Endothelial cell of umbilical vein (primary cell): Measurements from ENCODE around the gene HADH. TPM values are rescaled to one million over a fixed set of nuclear protein-coding genes. Genes with fewer than 3 reads are reported as not detected.

Experiments
- BruUV-seq: library from RNA; stranded (reverse); fragments of 400-500 nt; replicated peaks from 2 replicates; lab custom pipeline; 2021; lab: Mats Ljungman, UMichigan
- CTCF ChIA-PET: fragments of 300-600, 350-600 bp; sonication (Branson Sonifier 250); formaldehyde crosslinking; loops from one replicate; lab custom pipeline; 2021; ENCODE audit warnings: antibody characterized with exemption, inconsistent platforms; lab: Charles Lee
- POLR2A ChIA-PET: fragments of 300-600, 350-600 bp; sonication (Branson Sonifier 250); formaldehyde crosslinking; loops from one replicate; lab custom pipeline; 2021; ENCODE audit warnings: antibody characterized with exemption, inconsistent platforms; lab: Charles Lee
- DNase-seq: peaks from one replicate; pipeline ENCODE4 v3.0.0-alpha.2; 2011; ENCODE audit warnings: low read depth, low spot score
- FAIRE-seq: peaks from 2 replicates; lab custom pipeline; 2011; peaks lifted over from hg19 to GRCh38; lab: Jason Lieb, UNC
- H2AFZ ChIP-seq: 2 replicates; pipeline ENCODE4 v1.6.0; 2012; ENCODE audit warnings: low read depth, low read length, control low read depth, inconsistent platforms
- H3K27ac ChIP-seq: 2 replicates; pipeline ENCODE4 v1.5.1; 2011; ENCODE audit warnings: low read depth, mild to moderate bottlenecking, control low read depth, low read length, moderate library complexity; ENCODE audit not compliant: insufficient read depth
- H3K27me3 ChIP-seq, 2 experiments: 2 replicates each; pipeline versions ENCODE4 v1.6.0 to v1.6.1; 2011; ENCODE audit warnings: low read length in 2 of 2, mixed read lengths in 1 of 2; ENCODE audit not compliant: control insufficient read depth in 2 of 2, insufficient read depth in 2 of 2
- H3K36me3 ChIP-seq, 2 experiments: 2 replicates in 1 of 2; 3 replicates in 1 of 2; pipeline ENCODE4 v1.5.1; 2011; ENCODE audit warnings: low read length in 2 of 2, mild to moderate bottlenecking in 1 of 2, moderate library complexity in 1 of 2; ENCODE audit not compliant: control insufficient read depth in 2 of 2, insufficient read depth in 2 of 2; ENCODE audit errors: extremely low read depth in 1 of 2
- H3K4me1 ChIP-seq: 3 replicates; pipeline ENCODE4 v1.5.1; 2011; ENCODE audit warnings: mild to moderate bottlenecking, low read length; ENCODE audit not compliant: control insufficient read depth, insufficient read depth; ENCODE audit errors: extremely low read depth
- H3K4me2 ChIP-seq: 2 replicates; pipeline ENCODE4 v1.6.1; 2011; ENCODE audit warnings: low read length, control low read depth, mixed read lengths; ENCODE audit not compliant: insufficient read depth
- H3K4me3 ChIP-seq, 3 experiments: fragments of 200-600 bp in 1 of 3; sonication (generic), shearing (Covaris generic) in 1 of 3; replicated peaks in 1 of 3; 2 replicates each; pipeline ENCODE4 v1.5.1; 2011 to 2016; ENCODE audit warnings: control low read depth in 3 of 3, low read length in 3 of 3, mild to moderate bottlenecking in 2 of 3, inconsistent platforms in 1 of 3, low read depth in 1 of 3, moderate library complexity in 1 of 3; ENCODE audit not compliant: insufficient read depth in 1 of 3
- H3K79me2 ChIP-seq: 2 replicates; pipeline ENCODE4 v1.6.0; 2012; ENCODE audit warnings: low read length, inconsistent platforms; ENCODE audit not compliant: control insufficient read depth, insufficient read depth
- H3K9ac ChIP-seq: replicated peaks from 2 replicates; pipeline ENCODE3; 2011; ENCODE audit warnings: low read length, control low read depth; ENCODE audit not compliant: insufficient read depth; ENCODE audit errors: extremely low read depth
- H3K9me1 ChIP-seq: replicated peaks from 3 replicates; pipeline ENCODE4 v1.6.0; 2011; ENCODE audit warnings: mild to moderate bottlenecking, low read length; ENCODE audit not compliant: control insufficient read depth, insufficient read depth; ENCODE audit errors: extremely low read depth
- H3K9me3 ChIP-seq: replicated peaks from 2 replicates; pipeline ENCODE4 v1.5.1; 2012; ENCODE audit warnings: low read length, inconsistent platforms; ENCODE audit not compliant: control insufficient read depth, insufficient read depth
- H4K20me1 ChIP-seq: replicated peaks from 2 replicates; pipeline ENCODE3; 2011; ENCODE audit warnings: mild to moderate bottlenecking, low read length; ENCODE audit not compliant: control insufficient read depth, insufficient read depth; ENCODE audit errors: extremely low read depth
- EZH2 ChIP-seq: IDR thresholded peaks from 2 replicates; pipeline ENCODE4 v1.6.1; 2012; ENCODE audit warnings: borderline replicate concordance, low read depth, mild to moderate bottlenecking, moderate library complexity, low read length, inconsistent platforms; ENCODE audit not compliant: severe bottlenecking
- FOS ChIP-seq: IDR thresholded peaks from 2 replicates; pipeline ENCODE4 v1.6.1; 2011; ENCODE audit warnings: mild to moderate bottlenecking, low read length, moderate library complexity, borderline replicate concordance; ENCODE audit not compliant: insufficient read depth
- GATA2 ChIP-seq: IDR thresholded peaks from 2 replicates; pipeline ENCODE4 v1.7.0; 2011; ENCODE audit warnings: low read depth, mild to moderate bottlenecking, moderate library complexity, mixed read lengths, low read length; ENCODE audit not compliant: insufficient read length, insufficient read depth
- JUN ChIP-seq: IDR thresholded peaks from 2 replicates; pipeline ENCODE4 v1.6.1; 2011; ENCODE audit warnings: borderline replicate concordance, low read depth; ENCODE audit not compliant: insufficient read length, insufficient read depth
- MYC ChIP-seq: IDR thresholded peaks from one replicate; pipeline ENCODE4 v1.6.1; 2011; ENCODE audit warnings: mild to moderate bottlenecking, low read depth, low read length
- POLR2A ChIP-seq: IDR thresholded peaks from 2 replicates; pipeline ENCODE4 v1.6.1; 2012; ENCODE audit warnings: low read depth, mild to moderate bottlenecking, control low read depth, low read length
- POLR2AphosphoS5 ChIP-seq: IDR thresholded peaks from 2 replicates; pipeline ENCODE4 v1.6.1; 2012; ENCODE audit warnings: low read depth, mild to moderate bottlenecking, control low read depth, low read length, moderate library complexity; ENCODE audit not compliant: insufficient read depth
- dilution Hi-C: fragments of 300-500 bp; cut with MboI; formaldehyde crosslinking; loops from one replicate; pipeline ENCODE4 v1.15.0; 2019; ENCODE audit warnings: low sequenced_read_pairs; ENCODE audit not compliant: extremely low pct_ligation_motif_present
- intact Hi-C: fragments of 100-400 bp; cut with micrococcal nuclease; formaldehyde crosslinking; loops from one replicate; pipeline ENCODE4 v1.10.0; 2022
- polyA plus RNA-seq, 4 experiments: library from polyadenylated mRNA; depleted of rRNA in 3 of 4; stranded (reverse) in 3 of 4; unstranded in 1 of 4; fragments of >200 nt; gene quantifications; 2 replicates each; pipeline versions ENCODE4 v1.2.1 to v1.2.3, GENCODE V29; 2011 to 2012; ENCODE audit warnings: missing spikeins in 1 of 4
- total RNA-seq: library from RNA; stranded (reverse); gene quantifications from 2 replicates; pipeline ENCODE4 v1.2.3, GENCODE V29; 2021
- TF ChIP-seq, protein P1 (sequence below): IDR thresholded peaks from 2 replicates; pipeline ENCODE4 v1.6.1; 2011; ENCODE audit not compliant: insufficient read depth, insufficient read length
- TF ChIP-seq, protein P2 (sequence below), 2 donors: IDR thresholded peaks; 1 replicate in 1 of 2; 2 replicates in 1 of 2; pipeline ENCODE4 v1.5.1; 2011; ENCODE audit warnings: low read length in 2 of 2, mild to moderate bottlenecking in 2 of 2, moderate library complexity in 2 of 2, control low read depth in 1 of 2, inconsistent platforms in 1 of 2, low read depth in 1 of 2; ENCODE audit not compliant: insufficient read depth in 1 of 2; ENCODE audit errors: extremely low read depth in 1 of 2

HADH gene
- total and polyA plus RNA-seq, 2 donors (not counting 3 experiments of a cell fraction or from before 2014, with no cell fraction given), result 19.2 to 20.3 TPM

DNA sequence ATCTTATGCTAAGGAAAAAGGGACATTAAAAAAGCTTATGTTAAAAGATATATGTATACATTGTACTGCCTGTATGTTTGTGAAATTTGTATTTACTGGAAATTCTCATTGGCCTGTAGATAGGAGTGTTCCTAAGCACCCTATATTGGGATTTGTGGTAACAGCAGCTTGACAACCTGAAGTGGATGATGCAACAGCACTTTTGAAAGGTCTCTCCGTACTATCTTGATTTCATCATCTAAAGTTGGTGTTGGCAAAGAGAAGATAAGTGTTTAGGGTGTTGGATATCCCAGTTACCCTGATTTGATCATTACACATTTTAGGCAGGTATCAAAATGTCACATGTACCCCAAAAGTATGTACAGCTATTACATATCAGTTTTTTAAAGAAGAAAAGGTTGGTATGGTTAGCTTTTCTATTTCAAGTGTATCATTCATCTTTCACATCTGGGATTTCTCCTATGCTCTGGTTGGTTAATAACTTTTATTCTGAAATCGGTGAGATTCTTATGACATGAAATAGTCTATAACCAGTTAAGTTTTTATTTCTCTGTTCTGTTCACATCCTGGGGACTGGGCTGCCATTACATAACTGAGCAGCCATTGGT, 10.3 kb downstream of the HADH start:
- H3K9me3 ChIP-seq, result no peaks in the 10 kb centered on the region
- H4K20me1 ChIP-seq, result no peaks in the 10 kb centered on the region
- H3K36me3 ChIP-seq, result no peaks in the 10 kb centered on the region
- no peaks in the 10 kb centered on the region for H3K9me1 ChIP-seq
- dilution Hi-C loops (no loop called here), intact Hi-C loops (no loop called here)
- no peak for TF ChIP-seq JUN
- TF ChIP-seq GATA2, result no peak
- TF ChIP-seq, protein P1, sequence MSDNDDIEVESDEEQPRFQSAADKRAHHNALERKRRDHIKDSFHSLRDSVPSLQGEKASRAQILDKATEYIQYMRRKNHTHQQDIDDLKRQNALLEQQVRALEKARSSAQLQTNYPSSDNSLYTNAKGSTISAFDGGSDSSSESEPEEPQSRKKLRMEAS, result no peak
- no peak for TF ChIP-seq POLR2A
- TF ChIP-seq, protein P2, sequence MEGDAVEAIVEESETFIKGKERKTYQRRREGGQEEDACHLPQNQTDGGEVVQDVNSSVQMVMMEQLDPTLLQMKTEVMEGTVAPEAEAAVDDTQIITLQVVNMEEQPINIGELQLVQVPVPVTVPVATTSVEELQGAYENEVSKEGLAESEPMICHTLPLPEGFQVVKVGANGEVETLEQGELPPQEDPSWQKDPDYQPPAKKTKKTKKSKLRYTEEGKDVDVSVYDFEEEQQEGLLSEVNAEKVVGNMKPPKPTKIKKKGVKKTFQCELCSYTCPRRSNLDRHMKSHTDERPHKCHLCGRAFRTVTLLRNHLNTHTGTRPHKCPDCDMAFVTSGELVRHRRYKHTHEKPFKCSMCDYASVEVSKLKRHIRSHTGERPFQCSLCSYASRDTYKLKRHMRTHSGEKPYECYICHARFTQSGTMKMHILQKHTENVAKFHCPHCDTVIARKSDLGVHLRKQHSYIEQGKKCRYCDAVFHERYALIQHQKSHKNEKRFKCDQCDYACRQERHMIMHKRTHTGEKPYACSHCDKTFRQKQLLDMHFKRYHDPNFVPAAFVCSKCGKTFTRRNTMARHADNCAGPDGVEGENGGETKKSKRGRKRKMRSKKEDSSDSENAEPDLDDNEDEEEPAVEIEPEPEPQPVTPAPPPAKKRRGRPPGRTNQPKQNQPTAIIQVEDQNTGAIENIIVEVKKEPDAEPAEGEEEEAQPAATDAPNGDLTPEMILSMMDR (IDR thresholded peaks at IDR 0.05; ENCODE audit: extremely low read depth in 1 of 2, insufficient read depth in 1 of 2, low read depth in 1 of 2, low read length in 2 of 2), result no peak
- no peak for TF ChIP-seq FOS
- TF ChIP-seq EZH2, result no peak
- TF ChIP-seq POLR2AphosphoS5, result no peak
- no peak for TF ChIP-seq MYC
- FAIRE-seq (no peak), DNase-seq (no peak)
- H3K27me3 ChIP-seq, result no peaks in the 10 kb centered on the region
- H2AFZ ChIP-seq, result no peak overlapping the region
- no peak overlapping the region for H3K4me3 ChIP-seq
- H3K4me1 ChIP-seq, result no peaks in the 10 kb centered on the region
- no peaks in the 10 kb centered on the region for H3K79me2 ChIP-seq
- no peak overlapping the region for H3K9ac ChIP-seq
- no peak overlapping the region for H3K4me2 ChIP-seq
- POLR2A ChIA-PET, result no interaction called here
- no peak overlapping the region for H3K27ac ChIP-seq
- BruUV-seq, result no TSS peak
- CTCF ChIA-PET, result interaction anchor here (2.4 kb wide), 1 partner anchor 19 kb away, joined by 6 read pairs; no protein-coding TSS in a partner anchor
